ENCODE data around the gene INPP5A.
"Not testable (repeated sequence)": the region's sequence is repeated elsewhere in the genome, so short reads cannot be mapped to it uniquely, and the experiment has no call there.

INPP5A gene

DNA sequence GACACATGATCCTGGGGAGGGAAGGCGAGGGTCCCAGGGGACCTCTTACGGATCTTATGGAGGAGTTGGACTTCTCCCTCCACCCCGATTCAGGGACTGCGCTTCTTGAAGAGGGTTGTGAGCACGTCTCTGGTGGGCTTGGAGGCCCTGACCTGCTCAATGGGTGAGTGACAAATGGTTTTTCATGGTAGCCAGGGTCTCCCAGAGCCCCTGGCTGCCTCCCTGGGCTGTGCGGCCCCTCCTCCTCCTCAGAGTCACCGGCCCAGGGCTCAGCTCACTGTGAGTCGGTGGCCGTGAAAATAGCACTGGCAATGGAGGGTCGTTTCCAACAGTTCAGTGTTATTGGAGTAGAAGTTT lies 26.6 kb downstream of the INPP5A start:
- no peak for DNase-seq (ENCODE audit: low spot score)

DNA sequence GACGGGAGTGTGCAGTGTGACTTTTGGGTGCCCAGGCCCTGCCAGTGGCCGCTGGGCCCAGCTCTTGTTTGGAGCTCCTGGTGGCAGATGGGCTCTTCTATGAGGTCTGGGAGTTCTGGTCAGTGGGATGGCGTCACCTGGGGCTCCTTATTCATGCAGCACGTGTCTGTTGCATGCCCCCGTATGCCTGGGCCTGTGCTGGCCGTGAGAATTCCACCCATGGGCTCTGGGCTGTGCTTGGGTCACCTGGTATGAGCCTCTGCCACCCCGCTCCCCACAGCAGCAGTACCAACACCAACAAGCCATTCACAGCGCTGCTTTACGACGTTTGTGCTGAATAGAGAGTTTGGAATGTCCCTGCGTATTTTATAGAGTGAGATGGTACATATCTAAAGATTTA lies 27.1 kb downstream of the INPP5A start:
- no peak for DNase-seq (ENCODE audit: low spot score)

DNA sequence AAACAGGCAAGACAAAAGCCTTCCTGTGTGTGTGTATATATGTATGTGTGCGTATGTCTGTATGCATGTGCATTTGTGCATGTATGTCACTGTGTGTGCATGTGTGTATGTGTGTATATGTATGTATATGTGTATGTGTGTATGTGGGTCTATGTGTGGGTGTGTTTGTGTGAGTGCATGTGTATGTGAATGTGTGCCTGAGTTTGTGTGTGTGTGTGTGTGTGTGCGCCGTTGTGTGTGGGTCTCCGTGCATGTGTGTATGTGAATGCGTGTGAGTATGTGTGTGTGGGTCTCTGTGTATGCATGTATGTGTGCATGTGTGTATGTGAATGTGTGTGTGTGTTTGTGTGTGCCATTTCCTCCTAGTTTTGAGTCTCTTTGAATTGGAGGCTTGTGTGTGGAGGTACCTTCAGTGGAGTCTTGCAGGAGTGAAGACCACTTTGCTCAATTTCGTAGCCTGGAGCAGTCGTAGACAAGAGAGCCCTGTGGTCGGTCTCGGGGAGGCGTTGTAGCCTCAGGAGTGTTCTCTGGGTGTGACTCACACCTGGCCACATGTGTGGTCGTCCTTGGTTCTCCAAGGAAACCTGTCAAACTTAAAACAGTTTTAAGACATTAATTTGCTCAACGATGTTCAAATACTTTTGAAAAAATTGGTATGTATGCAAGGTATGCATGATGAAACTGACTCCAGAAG lies 28.1 kb downstream of the INPP5A start:
- no peak for DNase-seq (ENCODE audit: low spot score)

DNA sequence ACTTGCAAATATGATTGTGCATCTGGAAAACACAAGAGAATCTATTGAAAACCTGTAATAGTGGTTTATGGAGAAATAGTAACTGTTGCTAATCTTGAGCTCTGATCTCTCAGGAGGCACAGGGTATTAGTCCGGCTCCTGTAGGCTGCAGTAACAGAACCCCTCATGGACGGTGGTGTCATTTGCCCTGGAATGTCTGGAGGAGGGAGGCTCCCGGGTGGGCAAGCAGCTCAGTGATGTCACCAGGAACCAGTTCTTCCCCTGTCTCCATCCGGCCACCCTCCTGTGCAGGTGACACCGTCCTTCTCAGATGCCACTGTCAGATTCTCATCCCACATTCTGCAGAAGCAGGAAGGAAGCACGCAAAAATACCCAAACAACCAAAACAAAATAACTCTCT lies 29.3 kb downstream of the INPP5A start:
- no peak for DNase-seq (ENCODE audit: low spot score)

DNA sequence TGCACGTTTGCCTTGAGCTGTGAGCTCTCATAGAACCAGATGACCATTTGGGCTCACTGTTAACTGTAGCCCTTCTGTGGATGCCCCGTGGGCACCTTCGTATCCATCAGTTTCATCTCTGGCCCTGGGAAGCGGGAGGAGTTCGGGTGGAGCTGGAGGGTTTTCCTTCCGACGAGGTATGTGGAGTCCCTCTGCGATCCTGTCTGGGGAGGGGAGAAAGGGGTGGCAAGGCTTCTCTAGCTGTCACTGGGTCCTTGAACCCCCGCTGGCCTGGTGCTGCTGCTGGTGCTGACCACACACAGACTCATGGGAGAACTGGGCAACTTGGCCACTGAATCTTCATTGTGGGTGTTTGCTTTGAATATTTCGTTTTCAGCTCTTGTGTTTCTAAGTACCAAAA lies 32.7 kb downstream of the INPP5A start:
- DNase-seq (ENCODE audit: low spot score), result no peak

DNA sequence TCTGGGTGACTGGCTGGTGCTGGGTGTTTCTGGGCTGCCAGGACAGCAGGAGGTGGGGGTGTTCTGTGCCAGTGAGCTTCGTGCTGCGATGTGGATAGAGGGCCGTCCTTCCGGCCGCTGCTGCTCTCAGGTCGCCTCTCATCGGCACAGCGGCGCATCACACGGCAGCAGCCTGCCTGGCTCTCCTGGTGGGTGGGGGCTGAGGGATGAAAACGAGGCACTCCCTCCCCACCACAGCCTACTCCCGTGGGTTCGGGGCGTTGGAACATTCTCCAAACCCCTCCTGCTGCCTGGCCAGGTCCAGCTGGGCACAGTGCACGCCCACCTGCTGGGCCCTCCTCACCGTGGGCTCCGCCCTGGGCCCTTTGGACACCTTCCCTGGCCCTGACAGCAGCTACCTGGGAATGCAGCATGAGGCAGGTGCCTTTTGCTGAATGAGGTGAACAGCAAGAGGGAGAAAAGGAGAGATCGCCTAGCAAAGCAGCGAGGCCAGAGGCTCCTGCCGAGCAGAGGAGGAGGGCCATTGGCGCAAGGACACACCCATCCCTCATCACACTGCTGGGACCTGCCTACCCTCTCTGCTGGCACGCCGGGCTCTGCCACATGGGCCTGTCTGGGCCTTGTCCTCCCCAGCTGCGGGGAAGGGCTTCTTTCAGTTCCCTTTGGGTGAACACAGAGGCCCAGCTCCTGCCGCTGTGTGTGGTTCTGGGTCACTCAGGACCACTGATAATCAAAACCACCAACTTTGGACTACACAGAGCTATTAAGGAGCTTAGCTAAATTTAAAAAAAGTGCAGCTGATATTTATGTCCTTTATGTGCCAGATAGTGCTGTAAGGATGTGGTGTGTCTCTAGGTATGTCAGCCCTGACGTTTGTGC lies 33.4 kb downstream of the INPP5A start:
- no peak for DNase-seq (ENCODE audit: low spot score)

DNA sequence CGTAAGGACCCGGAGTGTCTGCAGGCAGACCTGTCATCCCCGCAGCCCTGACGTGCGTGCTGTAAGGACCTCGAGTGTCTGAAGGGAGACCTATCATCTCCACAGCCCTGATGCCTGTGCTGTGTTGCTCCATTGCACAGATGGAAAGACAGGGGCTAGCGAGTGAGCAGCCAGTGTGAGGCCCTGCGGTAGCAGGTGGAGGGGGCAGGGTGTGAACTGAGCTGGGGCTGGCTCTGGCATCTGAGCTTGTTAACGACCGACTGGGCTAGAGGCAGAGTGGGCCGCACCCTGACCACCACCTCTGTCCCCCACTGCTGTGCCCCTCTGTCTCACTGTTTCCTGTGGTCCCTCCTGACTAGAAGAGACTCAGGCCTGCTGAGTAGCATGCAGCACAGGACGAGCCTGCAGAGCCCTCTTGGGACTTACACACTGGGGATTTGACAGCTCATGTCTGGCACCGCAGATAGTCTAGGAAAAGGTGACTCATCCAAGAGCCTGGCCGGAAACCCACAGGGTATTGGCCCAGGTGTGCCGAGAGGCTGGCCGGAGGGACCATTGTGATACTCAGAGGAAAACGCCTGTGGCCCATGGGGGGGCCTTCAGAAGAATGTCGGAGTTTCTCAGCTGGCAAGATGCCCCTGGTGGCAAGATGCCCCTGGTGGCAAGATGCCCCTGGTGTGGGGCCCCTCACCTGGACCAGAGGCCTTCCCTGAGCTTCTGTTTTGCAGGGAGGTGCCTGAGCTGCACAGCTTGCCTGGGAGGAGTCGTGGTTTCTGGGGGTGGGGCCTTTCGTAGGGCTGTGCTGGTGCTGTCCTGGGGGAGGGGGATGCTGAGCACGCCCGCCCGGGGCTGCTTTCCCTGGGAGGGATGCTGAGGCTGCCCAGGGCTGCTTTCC lies 34.3 kb downstream of the INPP5A start:
- DNase-seq (ENCODE audit: low spot score), result peak; percentile 9

DNA sequence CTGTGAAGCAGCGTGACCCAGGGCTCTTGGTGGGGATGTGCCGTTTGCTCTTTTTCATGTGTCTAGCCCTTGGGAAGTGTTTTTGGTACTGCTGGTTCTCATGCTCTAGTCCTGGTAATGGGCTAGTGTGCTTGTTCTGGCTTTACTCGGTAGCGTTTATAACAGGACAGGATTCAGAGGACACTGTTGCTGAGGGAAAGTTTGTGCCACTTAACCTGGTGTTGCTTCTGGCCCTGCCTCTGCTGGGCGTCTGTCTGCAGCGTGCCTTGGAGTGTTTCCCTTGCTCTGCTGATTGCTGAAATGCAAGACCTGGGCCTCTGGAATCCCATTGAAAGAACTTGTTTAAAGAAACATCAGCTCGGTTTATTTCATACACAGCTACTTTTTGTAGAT lies 35.0 kb downstream of the INPP5A start:
- no peak for DNase-seq (ENCODE audit: low spot score)

DNA sequence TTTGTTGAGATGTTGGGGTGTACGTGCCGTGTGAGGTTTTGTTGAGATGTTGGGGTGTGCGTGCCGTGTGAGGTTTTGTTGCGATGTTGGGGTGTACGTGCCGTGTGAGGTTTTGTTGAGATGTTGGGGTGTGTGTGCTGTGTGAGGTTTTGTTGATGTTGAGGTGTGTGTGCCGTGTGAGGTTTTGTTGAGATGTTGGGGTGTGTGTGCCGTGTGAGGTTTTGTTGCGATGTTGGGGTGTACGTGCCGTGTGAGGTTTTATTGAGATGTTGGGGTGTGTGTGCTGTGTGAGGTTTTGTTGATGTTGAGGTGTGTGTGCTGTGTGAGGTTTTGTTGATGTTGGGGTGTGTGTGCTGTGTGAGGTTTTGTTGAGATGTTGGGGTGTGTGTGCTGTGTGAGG lies 35.4 kb downstream of the INPP5A start:
- DNase-seq (ENCODE audit: low spot score), result not testable (repeated sequence)

DNA sequence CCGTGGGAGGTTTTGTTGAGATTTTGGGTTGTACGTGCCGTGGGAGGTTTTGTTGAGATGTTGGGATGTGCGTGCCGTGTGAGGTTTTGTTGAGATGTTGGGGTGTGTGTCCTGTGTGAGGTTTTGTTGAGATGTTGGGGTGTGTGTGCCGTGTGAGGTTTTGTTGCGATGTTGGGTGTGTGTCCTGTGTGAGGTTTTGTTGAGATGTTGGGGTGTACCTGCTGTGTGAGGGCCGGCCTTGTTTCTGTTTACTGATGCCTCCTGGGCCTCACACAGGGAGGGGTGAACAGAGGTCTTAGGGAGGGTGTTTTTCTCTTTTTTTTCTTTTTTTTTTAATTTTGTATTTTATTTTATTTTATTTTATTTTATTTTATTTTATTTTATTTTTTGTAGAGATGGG lies 36.7 kb downstream of the INPP5A start:
- DNase-seq (ENCODE audit: low spot score), result no peak

DNA sequence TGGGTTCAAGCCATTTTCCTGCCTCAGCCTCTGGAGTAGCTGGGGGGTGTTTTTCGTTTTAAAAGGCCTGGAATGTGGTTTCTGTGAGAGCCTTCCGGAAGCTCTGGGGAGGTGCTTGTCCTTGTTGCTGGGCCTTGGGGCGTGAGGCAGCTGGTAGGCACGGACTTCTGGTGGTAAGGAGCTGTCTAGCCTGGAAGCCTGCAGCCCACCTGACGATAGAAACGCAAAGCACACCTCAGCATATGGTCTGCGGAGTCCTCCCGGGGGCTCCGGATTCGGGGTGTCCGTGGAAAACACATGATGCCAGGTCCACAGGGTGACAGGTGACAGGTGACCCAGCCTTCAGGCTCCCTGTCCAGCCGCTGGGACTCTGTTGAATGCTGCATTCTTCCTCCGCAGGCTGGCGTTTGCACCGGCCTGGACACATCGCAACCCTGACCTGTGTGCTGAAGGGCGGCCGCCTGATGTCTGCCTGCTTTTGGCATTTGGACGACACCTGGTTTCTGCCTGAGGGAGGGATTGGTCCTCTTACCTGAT lies 37.3 kb downstream of the INPP5A start:
- no peak for DNase-seq (ENCODE audit: low spot score)

DNA sequence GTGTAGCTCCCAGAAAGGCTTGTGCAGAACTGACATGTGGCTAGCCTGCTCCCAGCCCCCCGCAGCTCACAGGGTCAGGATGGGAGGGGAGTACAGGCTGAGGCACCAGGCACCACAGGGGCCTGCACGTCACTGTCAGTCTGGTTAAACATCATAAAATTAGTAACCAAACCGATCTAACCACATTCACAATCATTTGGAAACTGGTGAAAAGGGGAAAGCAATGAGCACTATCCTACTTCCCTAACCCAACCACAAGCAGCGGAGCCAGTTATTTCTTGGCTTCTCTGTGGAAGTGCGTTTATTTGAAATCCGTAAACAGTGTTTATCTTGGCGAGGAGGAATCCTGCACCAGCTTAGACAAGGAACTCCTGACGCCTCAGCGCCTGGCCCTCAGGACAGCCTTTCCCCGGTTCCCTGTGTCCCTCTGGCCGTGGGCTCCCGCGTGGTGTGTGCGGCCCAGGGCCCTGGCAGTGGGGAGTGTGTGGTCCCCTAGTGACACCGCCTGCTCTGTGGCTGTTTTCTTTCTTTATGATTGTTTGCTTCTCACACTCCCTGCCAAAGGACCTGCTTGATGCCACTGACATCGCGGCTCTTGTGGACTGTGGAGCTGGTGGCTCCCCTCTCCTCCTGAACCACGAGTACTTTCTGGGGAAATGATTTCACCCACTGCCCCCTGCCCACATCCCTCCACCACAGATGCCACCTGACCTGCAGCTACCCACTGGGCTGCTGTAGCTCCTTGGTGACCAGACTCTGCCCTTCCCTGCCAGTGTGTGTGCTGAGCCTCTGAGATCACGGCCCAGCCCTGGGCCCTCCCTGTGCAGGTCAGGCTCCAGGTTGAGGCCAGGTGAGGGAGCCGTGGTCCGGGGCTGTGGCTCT lies 38.0 kb downstream of the INPP5A start:
- no peak for DNase-seq (ENCODE audit: low spot score)

DNA sequence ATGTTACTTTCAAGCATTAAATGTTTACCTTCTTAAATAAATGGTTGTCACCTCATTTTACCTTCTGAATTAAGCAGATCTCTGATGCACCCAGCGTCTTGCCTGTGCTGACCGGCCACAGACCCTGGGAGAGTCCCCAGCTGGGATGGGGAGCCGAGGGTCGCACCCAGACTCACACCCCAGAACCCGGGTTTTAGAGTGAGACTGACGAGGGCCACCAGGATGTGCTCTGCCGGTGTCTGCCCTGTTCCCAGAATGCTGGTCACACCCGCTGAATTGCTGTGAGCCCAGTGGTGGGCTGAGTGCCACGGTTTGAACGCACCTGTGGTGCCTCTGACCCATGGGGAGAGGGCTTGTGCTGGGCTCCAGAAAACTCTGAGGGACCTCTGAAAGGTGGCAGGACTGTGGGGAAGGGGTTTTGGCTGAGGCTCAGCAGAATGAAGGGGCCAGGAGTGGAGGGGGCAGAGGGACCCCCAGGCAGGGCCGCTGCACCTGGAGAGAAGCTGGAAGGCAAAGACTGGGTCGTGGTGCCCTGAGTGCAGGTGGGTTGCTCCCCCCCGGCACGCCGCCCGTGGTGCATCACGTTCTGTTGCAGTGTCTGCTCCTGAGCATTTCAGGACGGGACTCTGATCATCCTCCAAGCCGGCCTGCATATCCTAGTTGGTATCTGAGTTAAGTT lies 39.2 kb downstream of the INPP5A start:
- DNase-seq (ENCODE audit: low spot score), result no peak

DNA sequence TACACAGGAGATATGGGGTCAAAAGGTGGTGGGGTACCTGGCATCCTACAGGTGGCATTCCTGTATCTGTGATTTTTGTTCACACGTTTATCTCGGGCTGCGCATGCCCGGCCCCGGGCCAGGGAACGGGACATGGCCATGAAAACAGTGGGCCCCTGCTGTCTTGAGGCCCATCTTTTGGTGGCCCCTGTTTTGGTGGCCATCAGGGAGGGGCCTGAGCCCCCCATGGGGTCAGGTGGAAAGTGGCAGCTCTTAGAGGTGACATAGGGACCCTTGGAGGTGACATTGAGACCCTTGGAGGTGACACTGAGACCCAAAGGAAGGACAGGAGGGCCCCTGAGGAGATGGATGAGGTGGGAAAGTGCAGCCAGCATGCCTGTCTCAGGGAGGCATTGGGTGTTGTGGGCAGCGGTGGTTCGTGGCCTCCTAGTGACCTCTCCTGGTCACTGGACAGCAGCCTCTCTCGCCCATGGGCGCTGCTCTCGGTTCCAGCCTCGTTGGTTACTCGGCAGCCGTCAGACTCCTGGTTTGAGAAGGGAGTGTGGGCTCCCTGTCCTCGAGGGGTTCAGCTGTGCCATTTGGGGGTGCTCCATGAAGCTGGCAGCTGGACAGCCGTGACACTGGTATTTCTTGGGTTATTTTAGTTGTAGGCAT lies 39.9 kb downstream of the INPP5A start:
- no peak for DNase-seq (ENCODE audit: low spot score)

DNA sequence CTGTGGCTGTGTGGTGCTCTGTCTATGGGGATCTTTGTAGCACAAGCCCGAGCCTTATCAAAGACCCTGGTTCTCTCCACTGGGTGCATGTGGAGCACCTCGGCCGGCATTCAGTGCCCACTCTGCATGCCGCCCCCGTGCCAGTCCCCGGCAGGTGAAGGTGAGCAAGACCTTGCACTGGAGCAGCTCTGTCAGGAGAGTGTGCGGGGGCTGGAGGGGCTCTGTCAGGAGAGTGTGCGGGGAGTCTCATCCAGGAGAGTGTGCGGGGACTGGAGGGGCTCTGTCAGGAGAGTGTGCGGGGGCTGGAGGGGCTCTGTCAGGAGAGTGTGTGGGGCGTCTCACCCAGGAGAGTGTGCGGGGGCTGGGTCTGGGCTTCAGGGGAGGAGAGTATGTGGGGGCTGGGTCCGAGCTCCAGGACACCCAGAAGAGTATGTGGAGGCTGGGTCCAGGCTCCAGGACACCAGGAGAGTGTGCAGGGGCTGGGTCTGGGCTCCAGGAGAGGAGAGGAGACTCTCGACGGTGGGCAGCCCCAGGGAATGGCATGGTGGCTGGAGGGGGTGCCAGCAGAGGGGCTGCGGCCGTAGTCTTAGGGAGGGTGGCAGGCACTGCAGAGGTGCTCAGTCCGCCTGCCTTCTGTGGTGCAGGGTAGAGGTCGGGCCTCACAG lies 40.8 kb downstream of the INPP5A start:
- no peak for DNase-seq (ENCODE audit: low spot score)

DNA sequence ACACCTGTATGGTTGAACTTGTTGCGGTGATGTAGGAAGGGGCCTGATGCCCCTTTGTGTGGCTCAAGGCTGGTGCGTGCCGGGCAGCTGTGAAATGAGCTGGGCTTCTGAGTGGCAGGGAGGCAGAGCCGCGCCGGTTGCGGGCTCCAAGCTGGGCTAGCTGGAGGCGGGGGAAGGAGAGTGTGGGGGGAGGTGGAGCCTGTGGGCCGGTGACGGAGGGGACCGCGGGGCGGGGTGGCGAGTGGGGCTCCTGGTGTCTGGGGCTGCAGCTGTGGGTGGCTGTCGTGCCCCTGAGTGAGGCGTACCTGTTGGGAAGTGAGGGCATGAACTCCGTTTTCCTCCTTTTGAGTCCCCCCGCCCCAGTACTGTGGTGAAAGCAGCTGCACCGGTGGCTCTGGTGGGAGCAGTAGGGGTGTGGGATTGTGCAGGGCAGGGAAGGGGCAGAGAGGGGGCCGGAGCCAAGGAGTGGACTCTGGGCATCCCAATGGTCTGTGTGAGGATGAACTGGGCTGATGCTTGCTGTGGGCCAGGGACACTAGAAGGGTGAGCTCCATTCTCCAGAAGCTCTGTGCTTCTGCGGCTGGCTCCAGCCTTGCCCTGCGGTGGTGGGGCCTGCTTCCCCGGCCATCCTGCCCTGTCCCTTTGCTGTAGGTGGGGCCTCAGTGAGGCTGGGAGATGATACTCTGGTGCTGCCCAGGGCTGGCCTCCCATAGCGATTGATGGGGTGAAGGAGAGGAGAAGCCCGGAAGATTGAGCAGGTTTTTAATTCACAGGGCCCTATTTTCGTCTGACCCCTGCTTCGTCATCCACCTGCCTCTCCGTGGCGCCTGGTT lies 41.7 kb downstream of the INPP5A start:
- DNase-seq (ENCODE audit: low spot score), result no peak

DNA sequence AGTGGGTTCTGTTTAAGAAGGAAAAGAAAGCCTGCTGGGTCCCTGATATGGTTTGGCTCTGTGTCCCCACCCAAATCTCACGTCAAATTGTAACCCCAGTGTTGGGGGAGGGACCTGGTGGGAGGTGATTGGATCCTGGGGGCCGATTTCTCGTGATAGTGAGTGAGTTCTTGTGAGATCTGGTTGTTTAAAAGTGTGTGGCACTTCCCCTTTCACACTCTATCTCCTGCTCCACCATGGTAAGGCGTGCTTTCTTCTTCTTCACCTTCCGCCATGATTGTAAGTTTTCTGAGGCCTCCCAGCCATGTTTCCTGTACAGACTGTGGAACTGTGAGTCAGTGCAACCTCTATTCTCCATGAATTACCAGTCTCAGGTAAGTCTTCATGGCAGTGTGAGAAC lies 42.6 kb downstream of the INPP5A start:
- no peak for DNase-seq (ENCODE audit: low spot score)

DNA sequence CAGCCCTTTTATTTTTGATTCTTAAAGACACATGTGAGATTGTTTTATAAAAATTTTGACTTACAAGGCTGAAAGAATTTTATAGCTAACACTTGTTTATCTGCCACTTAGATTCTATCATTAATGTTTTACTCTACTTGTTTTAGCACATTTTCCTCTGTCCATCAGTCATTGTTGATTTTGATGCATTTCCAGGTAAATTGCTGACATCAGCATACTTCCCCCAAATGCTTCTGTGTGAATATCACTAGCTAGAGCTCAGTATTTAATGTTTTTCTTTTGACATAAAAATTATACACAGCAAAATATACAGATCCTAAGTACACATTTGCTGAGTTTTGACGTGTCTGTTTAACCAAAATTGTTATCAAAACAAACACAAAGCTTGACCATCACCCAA lies 43.0 kb downstream of the INPP5A start:
- no peak for DNase-seq (ENCODE audit: low spot score)

DNA sequence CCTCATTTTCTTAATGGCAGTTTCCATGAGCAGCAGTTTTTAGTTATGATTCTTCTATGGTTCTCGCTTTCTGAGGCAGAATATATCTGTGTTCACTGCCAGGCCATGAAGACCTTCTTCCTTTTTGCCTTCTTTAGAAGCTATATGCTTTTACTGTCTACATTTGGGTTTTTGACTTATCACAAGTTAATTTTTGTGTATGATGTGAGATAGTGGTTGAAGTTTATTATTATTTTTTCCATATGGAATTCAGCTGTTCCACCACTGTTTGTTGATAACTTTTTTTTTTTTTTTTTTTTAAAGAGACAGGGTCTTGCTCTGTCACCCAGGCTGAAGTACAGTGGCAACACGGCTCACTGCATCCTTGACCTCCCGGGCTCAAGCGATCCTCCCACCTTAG lies 44.5 kb downstream of the INPP5A start:
- no peak for DNase-seq (ENCODE audit: low spot score)
